RWPE2 (cell line): ENCODE results near the gene CATSPER3.

Experiments
- ATAC-seq: fragments of 200-7000 bp; cut with Tn5 transposase; 3 replicates; pipeline ENCODE4 v1.9.1; 2021; ENCODE audit warnings: low read depth
- DNase-seq: peaks from one replicate; pipeline ENCODE4 v3.0.0-alpha.2; 2020; ENCODE audit warnings: low spot score
- H3K27ac ChIP-seq: fragments of 450-650 bp; 2 replicates; pipeline ENCODE4 v1.5.1; 2017; ENCODE audit warnings: mild to moderate bottlenecking; ENCODE audit not compliant: poor library complexity, severe bottlenecking
- H3K27me3 ChIP-seq: fragments of 250-450 bp; sonication (Bioruptor Pico); 2 replicates; pipeline ENCODE4 v1.5.1; 2021; ENCODE audit warnings: mild to moderate bottlenecking, moderate library complexity; ENCODE audit not compliant: insufficient read depth, poor library complexity, severe bottlenecking
- H3K36me3 ChIP-seq: fragments of 250-450 bp; sonication (Bioruptor Pico); 2 replicates; pipeline ENCODE4 v1.5.1; 2020; ENCODE audit warnings: low read depth, mild to moderate bottlenecking, moderate library complexity
- H3K4me1 ChIP-seq: fragments of 250-450 bp; sonication (Bioruptor Pico); 2 replicates; pipeline ENCODE4 v1.5.1; 2021; ENCODE audit warnings: mild to moderate bottlenecking, moderate library complexity; ENCODE audit not compliant: insufficient read depth, poor library complexity, severe bottlenecking
- H3K4me3 ChIP-seq: fragments of 250-450 bp; sonication (Bioruptor Pico); 2 replicates; pipeline ENCODE4 v1.5.1; 2021; ENCODE audit warnings: mild to moderate bottlenecking, moderate library complexity; ENCODE audit not compliant: severe bottlenecking
- H3K9me3 ChIP-seq: fragments of 250-450 bp; sonication (Bioruptor Pico); 2 replicates; pipeline ENCODE4 v1.5.1; 2021; ENCODE audit warnings: mild to moderate bottlenecking, moderate library complexity; ENCODE audit not compliant: severe bottlenecking
- CTCF ChIP-seq: fragments of 450-650 bp; IDR thresholded peaks from one replicate; pipeline ENCODE4 v1.5.1; 2017; ENCODE audit warnings: mild to moderate bottlenecking, moderate library complexity; ENCODE audit not compliant: poor library complexity, severe bottlenecking

CATSPER3 gene

GRCh38 chr5:134967607-134968006 lies at the start of gene CATSPER3:
Gene CATSPER3 (plus strand): TSS chr5:134967907. CDS start chr5:134967992, 85 bp downstream.
- Histone ChIP-seq H3K27ac (no peak within 1 kb of the TSS), H3K9me3 (no peaks in the 10 kb centered on the region)
- DNase-seq, result no peak

DNA sequence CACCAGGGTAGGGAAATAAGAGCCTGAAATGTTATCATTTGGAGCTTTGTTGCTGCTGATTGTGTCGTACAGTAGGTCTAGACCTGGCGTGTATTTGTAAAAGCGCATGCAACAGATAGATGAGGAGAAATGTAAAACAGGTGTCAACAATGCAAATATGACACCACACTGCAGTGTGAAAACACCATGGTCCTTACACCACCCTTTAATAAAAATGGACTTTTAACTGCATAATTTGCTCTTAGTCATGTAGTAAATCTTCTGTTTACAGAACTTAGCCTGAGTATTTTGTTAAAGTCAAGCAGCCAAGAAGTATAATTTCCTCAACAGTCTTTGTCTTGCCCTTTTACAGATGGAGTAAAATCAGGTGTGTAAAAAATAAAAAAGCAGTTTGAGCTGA lies 48.8 kb upstream of the CATSPER3 start:
- Histone ChIP-seq H3K9me3 (no peaks in the 10 kb centered on the region), H3K27ac (no peak overlapping the region), H3K4me3 (no peak overlapping the region), H3K36me3 (peaks cover 10% of the 10 kb centered on the region), H3K27me3 (no peaks in the 10 kb centered on the region), H3K4me1 (no peaks in the 10 kb centered on the region)
- no peak for TF ChIP-seq CTCF
- DNase-seq (no peak), ATAC-seq (no peak)

More at GRCh38 chr5:134967607-134968006, at the start of gene CATSPER3:
- TF ChIP-seq CTCF, result no peak
- no peaks in the 10 kb centered on the region for H3K36me3 ChIP-seq
- no peak within 1 kb of the TSS for H3K4me3 ChIP-seq
- no peaks in the 10 kb centered on the region for H3K27me3 ChIP-seq
- ATAC-seq, result no peak
- no peaks in the 10 kb centered on the region for H3K4me1 ChIP-seq

DNA sequence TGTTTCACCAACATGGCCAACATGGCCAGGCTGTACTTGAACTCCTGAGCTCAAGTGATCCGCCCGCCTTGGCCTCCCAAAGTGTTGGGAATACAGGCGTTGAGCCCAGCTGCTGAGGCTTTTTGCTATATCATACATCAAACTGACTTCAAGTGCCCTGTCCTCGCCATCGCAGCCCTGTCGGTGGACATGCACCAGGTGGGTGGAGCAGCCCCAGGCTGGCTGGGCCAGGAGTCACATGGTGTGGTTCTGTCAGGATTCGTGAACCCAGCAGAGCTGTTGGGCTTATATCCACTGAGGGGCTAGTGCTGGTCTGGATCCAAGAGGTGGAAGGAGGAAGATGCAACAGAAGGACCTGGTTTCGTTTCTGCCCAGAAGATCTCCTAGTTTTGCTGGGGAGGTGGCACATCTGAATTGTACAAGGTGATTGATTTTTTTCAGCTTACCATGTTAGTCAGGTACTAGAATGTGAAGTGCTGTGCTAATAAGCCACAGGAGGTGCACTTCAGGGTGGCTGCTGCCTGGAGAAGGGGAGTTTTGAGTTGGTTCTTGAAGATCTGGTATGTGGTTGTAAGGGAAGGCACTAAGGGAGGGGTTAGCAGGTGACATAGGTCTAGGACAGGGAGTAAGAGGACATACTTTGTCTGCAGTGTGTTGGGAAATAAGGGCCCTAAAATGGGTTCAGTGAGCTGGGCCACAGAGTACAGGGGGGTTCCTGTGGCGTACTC lies 46.7 kb upstream of the CATSPER3 start:
- Histone ChIP-seq H3K36me3 (no peaks in the 10 kb centered on the region; the same call in none of the 2 replicates), H3K27ac (no peak overlapping the region), H3K9me3 (no peaks in the 10 kb centered on the region), H3K4me3 (no peak overlapping the region), H3K4me1 (no peaks in the 10 kb centered on the region), H3K27me3 (no peaks in the 10 kb centered on the region)
- no peak for DNase-seq
- TF ChIP-seq CTCF, result no peak
- ATAC-seq, result no peak

GRCh38 chr5:134932508-134932907 lies 35.2 kb upstream of the CATSPER3 start:
- H3K4me1 ChIP-seq, result no peaks in the 10 kb centered on the region
- no peak for ATAC-seq
- H3K27ac ChIP-seq, result no peak overlapping the region
- H3K9me3 ChIP-seq, result no peaks in the 10 kb centered on the region
- H3K27me3 ChIP-seq, result no peaks in the 10 kb centered on the region
- H3K36me3 ChIP-seq, result peaks cover 19% of the 10 kb centered on the region
- no peak overlapping the region for H3K4me3 ChIP-seq
- no peak for DNase-seq
- TF ChIP-seq CTCF, result no peak

GRCh38 chr5:134934202-134934601 lies 33.5 kb upstream of the CATSPER3 start:
- Histone ChIP-seq H3K9me3 (no peaks in the 10 kb centered on the region), H3K27me3 (no peaks in the 10 kb centered on the region), H3K36me3 (peaks cover 19% of the 10 kb centered on the region), H3K4me1 (no peaks in the 10 kb centered on the region), H3K4me3 (no peak overlapping the region), H3K27ac (no peak overlapping the region)
- DNase-seq, result no peak
- no peak for TF ChIP-seq CTCF
- no peak for ATAC-seq
